SK-N-SH (cell line): Measurements from ENCODE around the gene COL23A1.

Experiments
- CTCF ChIP-seq: fragments of 200-600 bp; sonication (generic); IDR thresholded peaks from 2 replicates; pipeline ENCODE4 v1.6.1; 2017; ENCODE audit warnings: antibody characterized with exemption, mild to moderate bottlenecking, moderate library complexity
- FOXJ3 ChIP-seq: sonication (generic); formaldehyde crosslinking; IDR thresholded peaks from 2 replicates; pipeline ENCODE4 v1.5.1; 2020; ENCODE audit warnings: mild to moderate bottlenecking, missing genetic modification reagents
- GABPA ChIP-seq: IDR thresholded peaks from 2 replicates; pipeline ENCODE4 v1.4.0; 2012; ENCODE audit warnings: low read depth, mild to moderate bottlenecking
- POLR2AphosphoS5 ChIP-seq: IDR thresholded peaks from 2 replicates; pipeline ENCODE4 v1.6.1; 2012; ENCODE audit warnings: low read depth, low read length
- RAD21 ChIP-seq: IDR thresholded peaks from 2 replicates; pipeline ENCODE4 v1.6.1; 2012; ENCODE audit warnings: mild to moderate bottlenecking, low read length

DNA sequence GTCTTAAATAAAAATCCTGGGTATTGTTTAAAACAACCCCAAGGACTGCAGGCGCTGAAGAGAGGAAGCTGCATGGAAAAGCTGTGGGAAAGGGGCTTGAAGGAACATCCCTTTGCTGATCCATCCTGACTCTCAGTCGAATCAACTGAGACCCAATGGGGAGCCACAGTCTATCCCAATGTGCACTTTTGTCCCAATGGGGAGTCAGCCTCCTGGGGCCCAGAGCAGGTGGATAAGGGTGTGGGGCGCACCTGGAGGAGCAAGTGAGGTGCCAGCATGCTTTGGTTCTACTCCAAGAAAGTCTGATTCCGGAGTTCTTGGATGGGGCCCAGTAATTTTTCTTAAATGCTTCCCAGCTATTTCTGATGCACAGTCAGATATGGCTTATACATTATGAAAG is 118.1 kb downstream of the COL23A1 start:
- TF ChIP-seq POLR2AphosphoS5 = no peak
- no peak for TF ChIP-seq FOXJ3 (CRISPR knock-in tag)
- no peak for TF ChIP-seq CTCF
- TF ChIP-seq RAD21 = no peak
- no peak for TF ChIP-seq GABPA
